Effector CD4-positive, alpha-beta T cell (primary cell): ENCODE measurements around the gene PID1.

Experiments
- DNase-seq: peaks from one replicate; pipeline ENCODE4 v3.0.0-alpha.2; 2020

Gene PID1

GRCh38 chr2:228987441-228988155 is 283.5 kb downstream of the PID1 start:
- DNase-seq, result no peak

DNA sequence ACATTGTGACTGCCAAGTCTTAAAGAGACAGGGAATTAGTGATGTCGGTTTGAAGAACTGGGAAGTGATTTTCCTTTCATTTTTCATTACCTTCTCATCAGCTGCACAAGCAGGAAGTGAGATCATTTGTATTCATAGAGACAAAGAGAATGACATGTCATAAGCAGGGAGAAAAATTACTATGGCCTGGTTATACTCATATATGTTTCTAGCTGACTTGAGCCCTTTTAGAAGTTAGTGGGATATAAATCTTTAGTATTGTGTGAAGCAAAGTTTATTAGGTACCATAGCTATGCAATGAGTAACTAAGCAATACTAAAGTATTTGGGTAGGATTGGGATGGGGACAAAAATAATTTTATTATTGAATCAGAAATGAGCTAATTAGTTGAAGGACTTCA is 284.1 kb downstream of the PID1 start:
- no peak for DNase-seq

DNA sequence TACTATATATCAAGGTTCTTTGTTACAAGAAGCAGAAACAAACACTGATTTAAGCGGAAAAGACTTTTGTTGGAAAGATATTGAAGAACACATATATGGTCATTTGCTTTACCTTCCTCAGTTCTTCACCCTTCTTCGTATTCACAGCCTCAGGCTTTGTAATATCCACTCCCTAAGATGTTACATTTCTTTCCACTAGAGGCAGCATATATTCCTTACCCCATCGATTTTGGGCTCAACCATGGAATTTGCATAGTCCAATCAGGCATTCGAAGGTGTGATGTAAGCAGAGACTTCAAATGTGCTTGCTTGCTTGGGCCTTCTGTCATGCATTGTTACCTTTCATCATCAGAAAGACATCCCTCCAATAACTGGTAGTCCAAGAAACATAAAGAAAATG is 287.4 kb downstream of the PID1 start:
- DNase-seq, result no peak

DNA sequence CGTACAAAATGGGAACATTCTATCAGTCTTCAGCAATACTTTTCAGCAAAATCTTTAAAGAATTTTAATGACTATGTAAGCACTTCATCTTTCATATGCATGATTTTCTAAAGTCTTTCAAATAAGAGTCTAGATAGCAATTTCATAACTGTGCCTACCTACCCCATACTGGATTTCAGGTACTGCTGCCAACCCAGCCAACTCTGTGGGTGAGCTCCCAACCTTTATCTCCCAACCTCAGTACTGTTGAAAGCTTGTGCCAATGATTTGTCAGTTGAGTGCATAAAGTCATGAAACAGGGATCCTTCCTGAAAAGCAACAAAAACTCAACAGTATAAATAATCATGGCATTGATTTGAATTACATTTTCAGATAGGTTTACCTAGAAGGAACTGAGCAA is 296.9 kb downstream of the PID1 start:
- no peak for DNase-seq
